Gastrocnemius medialis (tissue), 4 donors: ENCODE results near the gene CMBL. TPM values are rescaled to one million over a fixed set of nuclear protein-coding genes. Genes with fewer than 3 reads are reported as not detected.
A peak's percentile ranks its signal among the peaks of the same experiment; 100 is the strongest.

Experiments used
- ATAC-seq, 2 donors: fragments of 150-250 bp; one replicate each; pipeline ENCODE4 v1.9.1; 2016
- DNase-seq, 2 donors: peaks; one replicate each; pipeline ENCODE4 v3.0.0-alpha.2; 2019
- H3K27ac ChIP-seq, 4 donors: fragments of 200-600 bp; sonication (generic); 1 replicate in 1 of 4; 2 replicates in 3 of 4; pipeline ENCODE4 v1.5.1; 2016 to 2018; ENCODE audit warnings: mild to moderate bottlenecking in 2 of 4, moderate library complexity in 1 of 4
- H3K27me3 ChIP-seq, 3 donors: fragments of 200-600 bp; sonication (generic) in 2 of 3; 1 replicate in 1 of 3; 2 replicates in 2 of 3; pipeline versions ENCODE4 v1.5.1 to v1.6.0; 2016 to 2019; ENCODE audit warnings: mild to moderate bottlenecking in 1 of 3, moderate library complexity in 1 of 3
- H3K36me3 ChIP-seq, 2 donors: fragments of 200-600 bp; sonication (generic) in 1 of 2; one replicate each; pipeline ENCODE4 v1.5.1; 2017 to 2018
- H3K4me1 ChIP-seq, 2 donors: fragments of 200-600 bp; sonication (generic) in 1 of 2; one replicate each; pipeline ENCODE4 v1.5.1; 2016 to 2017; ENCODE audit warnings: mild to moderate bottlenecking in 2 of 2
- H3K4me3 ChIP-seq, 4 donors: fragments of 200-600 bp; sonication (generic) in 3 of 4; 1 replicate in 1 of 4; 2 replicates in 3 of 4; pipeline ENCODE4 v1.5.1; 2016 to 2019; ENCODE audit warnings: mild to moderate bottlenecking in 2 of 4
- H3K9me3 ChIP-seq, 3 donors: fragments of 200-600 bp; sonication (generic) in 2 of 3; 1 replicate in 1 of 3; 2 replicates in 2 of 3; pipeline ENCODE4 v1.5.1; 2016 to 2019
- POLR2A ChIP-seq, 2 donors: fragments of 450-650 bp; IDR thresholded peaks; one replicate each; pipeline ENCODE4 v1.6.1; 2017; ENCODE audit warnings: antibody characterized with exemption in 2 of 2, mild to moderate bottlenecking in 2 of 2, moderate library complexity in 2 of 2
- in situ Hi-C, 4 donors: fragments of 200-750 bp; cut with MboI; loops; one replicate each; pipeline versions ENCODE4 v1.15.0 to v1.8.0; 2017; ENCODE audit warnings: low sequenced_read_pairs in 4 of 4
- intact Hi-C: fragments of 100-400 bp; cut with DNase I; formaldehyde crosslinking; loops from one replicate; pipeline ENCODE4 v1.15.1; 2023; ENCODE audit warnings: low total_unique reads
- total RNA-seq, 4 donors: library from RNA; depleted of rRNA; stranded (reverse); fragments of >200 nt; gene quantifications; one replicate each; pipeline versions ENCODE4 v1.1.0 to v1.2.3, GENCODE V29; 2016
- TF ChIP-seq, protein P1 (sequence below), 5 experiments: fragments of 450-650 bp in 3 of 5; fragments of 200-600 bp in 2 of 5; sonication (generic) in 2 of 5; IDR thresholded peaks in 4 of 5; conservative IDR thresholded peaks in 1 of 5; 1 replicate in 4 of 5; 2 replicates in 1 of 5; pipeline ENCODE4 v1.5.1; 2016 to 2019; ENCODE audit warnings: antibody characterized with exemption in 5 of 5, mild to moderate bottlenecking in 3 of 5, moderate library complexity in 3 of 5

CMBL gene
- total RNA-seq, 4 donors from 2014 or later = 7.8 to 46.7 (median 35.6) TPM

DNA sequence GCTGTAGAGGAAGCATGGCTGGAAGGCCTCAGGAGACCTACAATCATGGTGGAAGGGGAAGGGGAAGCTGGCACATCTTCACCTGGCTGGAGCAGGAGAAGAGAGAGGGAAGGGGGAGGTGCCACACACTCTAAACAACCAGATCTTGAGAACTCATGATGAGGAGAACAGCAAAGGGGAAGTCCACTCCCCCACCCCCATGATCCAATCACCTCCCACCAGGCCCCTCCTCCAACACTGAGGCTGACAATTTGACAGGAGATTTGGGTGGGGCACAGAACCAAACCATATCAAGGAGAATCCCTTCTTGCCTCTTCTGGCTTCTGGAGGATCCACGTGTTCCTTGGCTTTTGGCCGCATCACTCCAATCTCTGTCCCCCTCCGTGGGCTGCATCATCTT, 13.1 kb upstream of the CMBL start:
- no peak overlapping the region for H3K27ac ChIP-seq
- H3K9me3 ChIP-seq = no peaks in the 10 kb centered on the region
- no peaks in the 10 kb centered on the region for H3K36me3 ChIP-seq
- TF ChIP-seq POLR2A (IDR thresholded peaks at IDR 0.05) = no peak
- TF ChIP-seq, protein P1, sequence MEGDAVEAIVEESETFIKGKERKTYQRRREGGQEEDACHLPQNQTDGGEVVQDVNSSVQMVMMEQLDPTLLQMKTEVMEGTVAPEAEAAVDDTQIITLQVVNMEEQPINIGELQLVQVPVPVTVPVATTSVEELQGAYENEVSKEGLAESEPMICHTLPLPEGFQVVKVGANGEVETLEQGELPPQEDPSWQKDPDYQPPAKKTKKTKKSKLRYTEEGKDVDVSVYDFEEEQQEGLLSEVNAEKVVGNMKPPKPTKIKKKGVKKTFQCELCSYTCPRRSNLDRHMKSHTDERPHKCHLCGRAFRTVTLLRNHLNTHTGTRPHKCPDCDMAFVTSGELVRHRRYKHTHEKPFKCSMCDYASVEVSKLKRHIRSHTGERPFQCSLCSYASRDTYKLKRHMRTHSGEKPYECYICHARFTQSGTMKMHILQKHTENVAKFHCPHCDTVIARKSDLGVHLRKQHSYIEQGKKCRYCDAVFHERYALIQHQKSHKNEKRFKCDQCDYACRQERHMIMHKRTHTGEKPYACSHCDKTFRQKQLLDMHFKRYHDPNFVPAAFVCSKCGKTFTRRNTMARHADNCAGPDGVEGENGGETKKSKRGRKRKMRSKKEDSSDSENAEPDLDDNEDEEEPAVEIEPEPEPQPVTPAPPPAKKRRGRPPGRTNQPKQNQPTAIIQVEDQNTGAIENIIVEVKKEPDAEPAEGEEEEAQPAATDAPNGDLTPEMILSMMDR (IDR thresholded peaks at IDR 0.05 in 4 of 5, conservative IDR thresholded peaks at IDR 0.05 in 1 of 5) = no peak
- no peaks in the 10 kb centered on the region for H3K27me3 ChIP-seq
- DNase-seq (no peak), ATAC-seq (no peak)
- peaks cover 35 to 38% of the 10 kb centered on the region in 2 donors for H3K4me1 ChIP-seq
- intact Hi-C loops = no loop called here
- H3K4me3 ChIP-seq = no peak overlapping the region
- in situ Hi-C loops = no loop called here

DNA sequence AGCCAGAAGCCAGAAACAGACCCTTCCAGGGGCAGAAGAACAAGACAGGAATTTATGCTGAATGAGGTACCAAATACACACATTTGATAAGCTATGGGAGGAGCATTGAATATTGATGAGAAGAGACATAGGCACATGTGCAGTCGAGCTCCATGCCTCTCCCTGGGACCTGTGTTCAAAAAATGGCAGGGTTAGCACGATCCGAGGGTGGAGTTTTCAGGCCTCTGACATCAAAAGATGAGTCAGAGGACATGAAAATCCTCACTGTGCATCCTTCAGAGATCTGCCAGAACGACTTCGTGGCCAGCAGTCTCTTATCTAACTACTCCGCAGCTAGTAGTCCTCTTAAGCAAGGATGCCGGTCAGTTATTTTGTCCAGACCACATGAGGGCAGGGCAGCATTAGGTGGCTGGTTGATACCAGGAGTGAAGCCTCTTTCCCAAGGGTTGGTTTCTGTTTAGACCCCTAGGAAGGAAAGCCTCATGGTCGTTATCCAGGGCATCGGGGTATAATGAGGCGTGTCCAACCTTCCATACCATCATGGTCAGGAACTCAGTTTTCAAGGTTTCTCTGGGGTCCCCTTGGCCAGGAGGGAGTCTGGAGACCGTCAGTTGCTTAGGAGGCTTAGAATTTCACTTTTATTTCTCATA, 11.6 kb upstream of the CMBL start:
- H3K4me1 ChIP-seq = peaks cover 30 to 34% of the 10 kb centered on the region in 2 donors
- H3K27ac ChIP-seq = peak overlapping the region; percentile 70 to 78 (median 74)
- ATAC-seq (peak; percentile 72 to 82), DNase-seq (peak; percentile 52 to 80)
- no peaks in the 10 kb centered on the region for H3K36me3 ChIP-seq
- H3K27me3 ChIP-seq = no peaks in the 10 kb centered on the region
- intact Hi-C loops = loop anchor here (5.0 kb wide), 1 partner anchor 33 kb away; the partner anchor contains the start of gene MARCHF6
- TF ChIP-seq, protein P1 (IDR thresholded peaks at IDR 0.05 in 4 of 5, conservative IDR thresholded peaks at IDR 0.05 in 1 of 5) = no peak
- TF ChIP-seq POLR2A (IDR thresholded peaks at IDR 0.05) = no peak
- H3K4me3 ChIP-seq = no peak overlapping the region
- in situ Hi-C loops = no loop called here
- H3K9me3 ChIP-seq = no peaks in the 10 kb centered on the region

DNA sequence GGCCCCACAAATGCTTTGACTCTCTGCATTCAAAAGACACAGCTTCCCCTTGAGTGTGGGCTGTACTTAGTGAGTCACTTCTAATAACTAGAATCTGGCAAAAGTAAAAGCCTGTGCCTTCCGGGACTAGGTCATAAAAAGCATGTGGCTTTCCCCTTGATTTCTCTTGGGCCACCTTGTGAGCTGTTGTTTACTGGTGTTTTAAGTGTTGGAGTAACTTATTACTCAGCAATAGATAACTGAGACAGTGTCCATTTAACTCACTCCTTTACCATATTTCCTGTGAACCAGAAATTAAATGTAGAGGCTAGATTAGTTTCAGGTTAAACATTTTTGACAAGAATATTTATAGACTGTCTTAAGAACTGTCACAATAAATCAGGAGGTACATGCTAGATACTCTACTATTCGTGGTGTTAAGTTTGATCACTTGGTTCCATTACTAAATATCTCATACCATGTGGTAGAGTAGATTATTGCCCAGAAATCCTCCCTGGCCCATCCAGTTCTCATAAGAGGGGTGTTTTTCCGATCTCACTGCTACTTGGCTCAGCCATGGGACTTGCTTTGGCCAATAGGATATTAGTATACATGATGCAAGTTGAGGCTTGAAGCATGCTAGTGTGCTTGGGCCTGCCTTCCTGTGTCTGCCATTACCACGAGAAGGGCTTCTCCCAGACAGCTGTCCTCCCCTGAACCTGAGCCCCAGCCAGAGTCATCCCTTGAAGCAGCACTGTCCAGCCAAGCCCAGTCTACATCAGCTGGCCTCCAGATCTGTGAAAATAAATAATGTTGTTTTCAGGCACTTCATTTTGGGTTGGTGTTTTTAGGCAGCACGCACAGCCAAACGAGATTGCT, 10.4 kb upstream of the CMBL start:
- intact Hi-C loops (loop anchor here (5.0 kb wide), 1 partner anchor 34 kb away; the partner anchor contains the start of gene MARCHF6), in situ Hi-C loops (no loop called here)
- Histone ChIP-seq H3K9me3 (no peaks in the 10 kb centered on the region), H3K36me3 (no peaks in the 10 kb centered on the region), H3K27me3 (no peaks in the 10 kb centered on the region), H3K27ac (peak overlapping the region; percentile 70 to 78 (median 74)), H3K4me3 (no peak overlapping the region), H3K4me1 (peaks cover 21 to 27% of the 10 kb centered on the region in 2 donors)
- DNase-seq (peak in 1 of 2 donors; percentile 55), ATAC-seq (peak; percentile 48 to 64)
- TF ChIP-seq, protein P1 (IDR thresholded peaks at IDR 0.05 in 4 of 5, conservative IDR thresholded peaks at IDR 0.05 in 1 of 5) = no peak
- no peak for TF ChIP-seq POLR2A (IDR thresholded peaks at IDR 0.05)

DNA sequence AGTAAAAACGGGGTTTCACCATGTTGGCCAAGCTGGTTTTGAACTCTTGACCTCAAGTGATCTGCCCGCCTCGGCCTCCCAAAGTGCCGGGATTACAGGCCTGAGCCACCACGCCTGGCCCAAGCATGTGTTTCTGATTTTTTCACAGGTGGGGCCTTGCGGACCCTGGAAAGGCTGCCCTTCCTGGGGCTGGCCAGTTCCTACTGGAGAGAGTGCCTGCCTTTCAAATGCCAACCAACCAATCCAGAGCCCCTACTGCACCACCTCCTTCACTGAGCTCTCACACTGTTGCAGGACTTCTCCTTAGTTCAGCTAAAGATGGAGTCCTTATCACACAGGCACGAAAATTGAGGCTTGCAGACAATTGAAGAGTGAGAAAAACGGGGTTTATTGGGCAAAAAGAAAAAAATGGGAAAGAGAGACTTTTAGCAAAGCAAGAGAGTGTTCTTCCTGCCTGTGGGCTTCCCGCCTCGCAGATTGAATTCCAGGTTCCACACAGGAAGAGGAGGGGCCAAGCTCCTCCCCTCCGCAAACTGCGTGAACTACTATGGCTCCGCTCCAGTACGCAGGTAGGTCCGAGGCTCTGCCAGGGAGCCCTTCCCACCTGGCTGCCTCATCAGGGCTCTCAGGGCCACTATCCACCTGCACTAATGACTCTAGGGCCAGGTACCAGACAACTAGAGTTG, 8.3 kb upstream of the CMBL start:
- Histone ChIP-seq H3K27me3 (no peaks in the 10 kb centered on the region), H3K36me3 (no peaks in the 10 kb centered on the region), H3K27ac (peak overlapping the region; percentile 70 to 91 (median 82)), H3K4me3 (no peak overlapping the region), H3K9me3 (no peaks in the 10 kb centered on the region), H3K4me1 (peaks cover 33 to 35% of the 10 kb centered on the region in 2 donors)
- no peak for DNase-seq
- no peak for ATAC-seq
- in situ Hi-C loops = no loop called here
- TF ChIP-seq, protein P1 (IDR thresholded peaks at IDR 0.05 in 4 of 5, conservative IDR thresholded peaks at IDR 0.05 in 1 of 5) = no peak
- TF ChIP-seq POLR2A (IDR thresholded peaks at IDR 0.05) = no peak
- intact Hi-C loops = loop anchor here (5.0 kb wide), 1 partner anchor 36 kb away; the partner anchor contains the start of gene MARCHF6
